Esophagus muscularis mucosa (tissue), 4 donors: ENCODE results near the gene UBE2G2. TPM values are rescaled to one million over a fixed set of nuclear protein-coding genes. Genes with fewer than 3 reads are reported as not detected.

Experiments used
- DNase-seq: peaks from one replicate; pipeline ENCODE4 v3.0.0-alpha.2; 2017; ENCODE audit errors: extremely low spot score
- H3K27ac ChIP-seq, 4 donors: fragments of 200-600 bp; sonication (generic); replicated peaks in 1 of 4; 1 replicate in 3 of 4; 2 replicates in 1 of 4; pipeline ENCODE4 v1.5.1; 2016 to 2019; ENCODE audit warnings: mild to moderate bottlenecking in 1 of 4
- H3K27me3 ChIP-seq, 4 donors: fragments of 200-600 bp; sonication (generic); one replicate each; pipeline versions ENCODE4 v1.5.1 to v1.6.0; 2016 to 2019
- H3K36me3 ChIP-seq, 4 donors: fragments of 200-600 bp; sonication (generic); one replicate each; pipeline ENCODE4 v1.5.1; 2016 to 2019
- H3K4me1 ChIP-seq, 4 donors: fragments of 200-600 bp; sonication (generic); one replicate each; pipeline ENCODE4 v1.5.1; 2016 to 2019
- H3K4me3 ChIP-seq, 4 donors: fragments of 200-600 bp; sonication (generic); 1 replicate in 2 of 4; 2 replicates in 2 of 4; pipeline ENCODE4 v1.5.1; 2016 to 2019; ENCODE audit warnings: mild to moderate bottlenecking in 4 of 4, moderate library complexity in 1 of 4
- H3K9me3 ChIP-seq, 4 donors: fragments of 200-600 bp; sonication (generic); 1 replicate in 3 of 4; 2 replicates in 1 of 4; pipeline ENCODE4 v1.5.1; 2016 to 2019
- EP300 ChIP-seq: sonication (generic); formaldehyde crosslinking; IDR thresholded peaks from one replicate; pipeline ENCODE4 v1.6.1; 2017; ENCODE audit warnings: antibody characterized with exemption
- POLR2A ChIP-seq: fragments of 450-650 bp; IDR thresholded peaks from one replicate; pipeline ENCODE4 v1.6.1; 2017; ENCODE audit warnings: antibody characterized with exemption, moderate library complexity, mild to moderate bottlenecking, low read depth
- POLR2AphosphoS5 ChIP-seq, 2 donors: sonication (generic); formaldehyde crosslinking; IDR thresholded peaks; one replicate each; pipeline ENCODE4 v1.6.1; 2017; ENCODE audit warnings: antibody characterized with exemption in 2 of 2
- WGBS: methylation state at CpG from one replicate; pipeline ENCODE4 v1.1.5; 2018; 5-methylcytosine and 5-hydroxymethylcytosine counted together
- intact Hi-C: fragments of 100-400 bp; cut with DNase I; formaldehyde crosslinking; loops from one replicate; pipeline ENCODE4 v1.15.1; 2023
- total RNA-seq, 4 donors: library from RNA; depleted of rRNA; stranded (reverse); fragments of >200 nt; gene quantifications; one replicate each; pipeline versions ENCODE4 v1.1.0 to v1.2.1, GENCODE V29; 2016
- TF ChIP-seq, protein P1 (sequence below), 3 experiments: fragments of 200-600 bp in 2 of 3; fragments of 450-650 bp in 1 of 3; sonication (generic) in 2 of 3; IDR thresholded peaks; one replicate each; pipeline ENCODE4 v1.5.1; 2017 to 2019; ENCODE audit warnings: antibody characterized with exemption in 3 of 3, mild to moderate bottlenecking in 2 of 3, moderate library complexity in 1 of 3

UBE2G2 gene
- total RNA-seq, 4 donors from 2014 or later: 74.4 to 174 (median 81.7) TPM

- Histone ChIP-seq H3K4me1 (no peaks in the 10 kb centered on the region), H3K4me3 (no peak overlapping the region), H3K27ac (no peak overlapping the region), H3K9me3 (peaks cover 0 to 6% (median 0%) of the 10 kb centered on the region in 4 donors), H3K27me3 (peaks cover 0 to 62% (median 0%) of the 10 kb centered on the region in 4 donors), H3K36me3 (no peaks in the 10 kb centered on the region)
- DNase-seq: no peak
- intact Hi-C loops: no loop called here
- WGBS: 66% methylated on average over 9 of the region's 9 CpGs
- TF ChIP-seq EP300 (no peak), POLR2A (no peak), POLR2AphosphoS5 (IDR thresholded peaks at IDR 0.05) (no peak)
- TF ChIP-seq, protein P1, sequence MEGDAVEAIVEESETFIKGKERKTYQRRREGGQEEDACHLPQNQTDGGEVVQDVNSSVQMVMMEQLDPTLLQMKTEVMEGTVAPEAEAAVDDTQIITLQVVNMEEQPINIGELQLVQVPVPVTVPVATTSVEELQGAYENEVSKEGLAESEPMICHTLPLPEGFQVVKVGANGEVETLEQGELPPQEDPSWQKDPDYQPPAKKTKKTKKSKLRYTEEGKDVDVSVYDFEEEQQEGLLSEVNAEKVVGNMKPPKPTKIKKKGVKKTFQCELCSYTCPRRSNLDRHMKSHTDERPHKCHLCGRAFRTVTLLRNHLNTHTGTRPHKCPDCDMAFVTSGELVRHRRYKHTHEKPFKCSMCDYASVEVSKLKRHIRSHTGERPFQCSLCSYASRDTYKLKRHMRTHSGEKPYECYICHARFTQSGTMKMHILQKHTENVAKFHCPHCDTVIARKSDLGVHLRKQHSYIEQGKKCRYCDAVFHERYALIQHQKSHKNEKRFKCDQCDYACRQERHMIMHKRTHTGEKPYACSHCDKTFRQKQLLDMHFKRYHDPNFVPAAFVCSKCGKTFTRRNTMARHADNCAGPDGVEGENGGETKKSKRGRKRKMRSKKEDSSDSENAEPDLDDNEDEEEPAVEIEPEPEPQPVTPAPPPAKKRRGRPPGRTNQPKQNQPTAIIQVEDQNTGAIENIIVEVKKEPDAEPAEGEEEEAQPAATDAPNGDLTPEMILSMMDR (IDR thresholded peaks at IDR 0.05): no peak
Measured at GRCh38 chr21:44730951-44731579, 70.6 kb downstream of the UBE2G2 start.

DNA sequence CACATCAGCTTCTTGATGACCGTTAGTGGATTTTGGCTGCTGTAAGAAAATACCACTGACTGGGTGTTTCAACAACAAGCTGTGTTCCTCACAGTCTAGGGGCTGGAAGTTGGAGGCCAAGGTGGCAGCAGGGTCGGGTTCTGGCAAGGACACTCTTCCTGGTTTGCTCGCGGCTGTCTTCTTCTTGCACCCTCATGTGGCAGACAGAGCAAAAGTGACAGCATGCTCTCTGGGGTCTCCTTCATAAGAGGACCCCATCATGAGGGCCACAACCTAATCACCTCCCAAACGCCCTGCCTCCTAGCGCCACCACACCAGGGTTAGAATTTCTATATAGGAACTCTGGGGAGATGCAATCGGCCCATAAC, 71.6 kb downstream of the UBE2G2 start:
- intact Hi-C loops: no loop called here
- Histone ChIP-seq H3K4me3 (no peak overlapping the region), H3K4me1 (no peaks in the 10 kb centered on the region), H3K27ac (no peak overlapping the region), H3K27me3 (peaks cover 0 to 63% (median 0%) of the 10 kb centered on the region in 4 donors), H3K36me3 (no peaks in the 10 kb centered on the region), H3K9me3 (no peaks in the 10 kb centered on the region)
- 94% methylated on average over 3 of the region's 7 CpGs for WGBS
- DNase-seq: no peak
- TF ChIP-seq, protein P1 (IDR thresholded peaks at IDR 0.05): no peak
- no peak for TF ChIP-seq POLR2AphosphoS5 (IDR thresholded peaks at IDR 0.05)
- no peak for TF ChIP-seq EP300
- TF ChIP-seq POLR2A: no peak

DNA sequence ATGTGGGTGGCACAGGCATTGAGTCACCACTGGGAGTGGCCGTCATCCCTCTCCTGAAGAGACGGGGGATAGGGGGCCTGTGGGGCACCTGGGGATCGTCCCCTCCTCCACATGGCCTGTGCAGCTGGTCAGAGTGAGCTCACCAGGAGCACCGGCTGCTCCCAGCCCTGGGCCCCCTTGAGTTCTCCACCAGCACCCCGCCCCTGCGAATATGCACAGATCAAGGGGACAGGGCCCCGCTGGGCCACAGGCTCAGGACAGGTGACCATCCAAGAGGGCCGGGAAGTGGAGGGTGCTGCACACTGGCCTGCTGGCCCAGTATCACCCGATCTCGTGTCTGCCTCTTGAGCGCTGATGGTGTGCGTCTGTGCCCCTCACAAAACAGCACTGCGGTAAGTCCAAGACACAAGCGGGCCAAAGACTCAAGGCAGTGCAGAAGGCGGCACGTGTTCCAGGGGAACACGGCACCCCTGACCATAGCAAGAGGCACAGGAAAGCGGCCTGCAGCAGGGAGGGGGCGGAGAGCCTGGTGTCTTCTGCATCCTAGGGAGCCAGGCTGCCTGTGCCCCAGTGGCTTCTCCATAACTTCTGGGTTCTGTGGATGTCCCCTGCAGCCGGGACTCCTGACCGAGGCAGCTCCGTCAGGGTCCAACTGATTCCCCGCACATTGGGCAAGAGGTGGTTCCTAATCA, 72.1 kb downstream of the UBE2G2 start:
- Histone ChIP-seq H3K27ac (no peak overlapping the region), H3K27me3 (peaks cover 0 to 63% (median under 1%) of the 10 kb centered on the region in 4 donors), H3K4me3 (no peak overlapping the region), H3K36me3 (no peaks in the 10 kb centered on the region), H3K9me3 (no peaks in the 10 kb centered on the region), H3K4me1 (no peaks in the 10 kb centered on the region)
- DNase-seq: no peak
- intact Hi-C loops: no loop called here
- WGBS: 100% methylated on average over 2 of the region's 23 CpGs
- TF ChIP-seq, protein P1 (IDR thresholded peaks at IDR 0.05): no peak
- no peak for TF ChIP-seq POLR2A
- no peak for TF ChIP-seq EP300
- no peak for TF ChIP-seq POLR2AphosphoS5 (IDR thresholded peaks at IDR 0.05)

GRCh38 chr21:44728716-44729115, 72.9 kb downstream of the UBE2G2 start:
- Histone ChIP-seq H3K27me3 (peaks cover 0 to 64% (median 8%) of the 10 kb centered on the region in 4 donors), H3K9me3 (no peaks in the 10 kb centered on the region), H3K4me1 (peaks cover 0 to 3% (median 2%) of the 10 kb centered on the region in 4 donors), H3K27ac (no peak overlapping the region), H3K36me3 (no peaks in the 10 kb centered on the region), H3K4me3 (no peak overlapping the region)
- intact Hi-C loops: no loop called here
- DNase-seq: no peak
- WGBS: 91% methylated on average over 14 of the region's 14 CpGs
- TF ChIP-seq POLR2A (no peak), POLR2AphosphoS5 (IDR thresholded peaks at IDR 0.05) (no peak), EP300 (no peak)
- TF ChIP-seq, protein P1 (IDR thresholded peaks at IDR 0.05): no peak
